ENCODE measurements around the gene TMPRSS11B. TPM values are rescaled to one million over a fixed set of nuclear protein-coding genes. Genes with fewer than 3 reads are reported as not detected.

The TMPRSS11B gene
- polyA plus RNA-seq, 1 donor (not counting 4 experiments of a cell fraction or from before 2014, with no cell fraction given), result 0.58 TPM

GRCh38 chr4:68272860-68273259 is 27.4 kb upstream of the TMPRSS11B start:
- dilution Hi-C loops (cut with MboI; ENCODE audit: extremely low pct_ligation_motif_present, low sequenced_read_pairs), result no loop called here
- Histone ChIP-seq H3K27me3 (ENCODE audit: control insufficient read depth, extremely low read depth, insufficient read depth, low read length) (no peaks in the 10 kb centered on the region), H3K79me2 (ENCODE audit: control insufficient read depth, insufficient read depth, low read length) (no peaks in the 10 kb centered on the region), H3K27ac (ENCODE audit: control insufficient read depth, insufficient read depth, low read length) (no peak overlapping the region), H3K4me3 (ENCODE audit: control insufficient read depth in 2 of 3, extremely low read depth in 1 of 3, insufficient read depth in 2 of 3, low read depth in 1 of 3, low read length in 3 of 3) (no peak overlapping the region), H4K20me1 (ENCODE audit: control insufficient read depth, extremely low read depth, insufficient read depth, low read length) (no peaks in the 10 kb centered on the region), H2AFZ (ENCODE audit: control insufficient read depth, low read length) (no peak overlapping the region), H3K9me1 (ENCODE audit: control insufficient read depth, extremely low read depth, insufficient read depth, low read length) (no peaks in the 10 kb centered on the region), H3K36me3 (ENCODE audit: control insufficient read depth in 2 of 2, extremely low read depth in 1 of 2, insufficient read depth in 2 of 2, low read length in 2 of 2) (no peaks in the 10 kb centered on the region), H3K4me1 (ENCODE audit: control insufficient read depth, extremely low read depth, insufficient read depth, low read length) (peaks cover 7% of the 10 kb centered on the region), H3K9me3 (ENCODE audit: control insufficient read depth, low read depth, low read length) (no peaks in the 10 kb centered on the region), H3K4me2 (ENCODE audit: control insufficient read depth, extremely low read depth, insufficient read depth, low read depth, low read length) (no peak overlapping the region), H3K9ac (ENCODE audit: control insufficient read depth, extremely low read depth, insufficient read depth, low read length) (no peak overlapping the region)
- DNase-seq (ENCODE audit: low read depth, low spot score) (no peak), FAIRE-seq (peak; percentile 36)
- no peak for TF ChIP-seq EZH2 (IDR thresholded peaks at IDR 0.05; ENCODE audit: low read length)
- TF ChIP-seq, protein P1, sequence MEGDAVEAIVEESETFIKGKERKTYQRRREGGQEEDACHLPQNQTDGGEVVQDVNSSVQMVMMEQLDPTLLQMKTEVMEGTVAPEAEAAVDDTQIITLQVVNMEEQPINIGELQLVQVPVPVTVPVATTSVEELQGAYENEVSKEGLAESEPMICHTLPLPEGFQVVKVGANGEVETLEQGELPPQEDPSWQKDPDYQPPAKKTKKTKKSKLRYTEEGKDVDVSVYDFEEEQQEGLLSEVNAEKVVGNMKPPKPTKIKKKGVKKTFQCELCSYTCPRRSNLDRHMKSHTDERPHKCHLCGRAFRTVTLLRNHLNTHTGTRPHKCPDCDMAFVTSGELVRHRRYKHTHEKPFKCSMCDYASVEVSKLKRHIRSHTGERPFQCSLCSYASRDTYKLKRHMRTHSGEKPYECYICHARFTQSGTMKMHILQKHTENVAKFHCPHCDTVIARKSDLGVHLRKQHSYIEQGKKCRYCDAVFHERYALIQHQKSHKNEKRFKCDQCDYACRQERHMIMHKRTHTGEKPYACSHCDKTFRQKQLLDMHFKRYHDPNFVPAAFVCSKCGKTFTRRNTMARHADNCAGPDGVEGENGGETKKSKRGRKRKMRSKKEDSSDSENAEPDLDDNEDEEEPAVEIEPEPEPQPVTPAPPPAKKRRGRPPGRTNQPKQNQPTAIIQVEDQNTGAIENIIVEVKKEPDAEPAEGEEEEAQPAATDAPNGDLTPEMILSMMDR (optimal IDR thresholded peaks at IDR 0.05 in 1 of 3, IDR thresholded peaks at IDR 0.05 in 1 of 3, conservative IDR thresholded peaks at IDR 0.05 in 1 of 3; ENCODE audit: extremely low read depth in 1 of 3, insufficient read depth in 2 of 3, low read length in 3 of 3), result no peak

- dilution Hi-C loops (cut with MboI; ENCODE audit: extremely low pct_ligation_motif_present, low sequenced_read_pairs), result no loop called here
Observed at GRCh38 chr4:68272380-68272779, 26.9 kb upstream of the TMPRSS11B start.

More at GRCh38 chr4:68272380-68272779, 26.9 kb upstream of the TMPRSS11B start:
- H3K79me2 ChIP-seq (ENCODE audit: control insufficient read depth, insufficient read depth, low read length), result no peaks in the 10 kb centered on the region
- DNase-seq (ENCODE audit: low read depth, low spot score), result no peak
- TF ChIP-seq EZH2 (IDR thresholded peaks at IDR 0.05; ENCODE audit: low read length), result no peak
- TF ChIP-seq, protein P1 (optimal IDR thresholded peaks at IDR 0.05 in 1 of 3, IDR thresholded peaks at IDR 0.05 in 1 of 3, conservative IDR thresholded peaks at IDR 0.05 in 1 of 3; ENCODE audit: extremely low read depth in 1 of 3, insufficient read depth in 2 of 3, low read length in 3 of 3), result no peak
- no peaks in the 10 kb centered on the region for H3K36me3 ChIP-seq (ENCODE audit: control insufficient read depth in 2 of 2, extremely low read depth in 1 of 2, insufficient read depth in 2 of 2, low read length in 2 of 2)
- no peak overlapping the region for H3K27ac ChIP-seq (ENCODE audit: control insufficient read depth, insufficient read depth, low read length)
- no peaks in the 10 kb centered on the region for H3K9me3 ChIP-seq (ENCODE audit: control insufficient read depth, low read depth, low read length)
- H3K9ac ChIP-seq (ENCODE audit: control insufficient read depth, extremely low read depth, insufficient read depth, low read length), result no peak overlapping the region
- H3K4me1 ChIP-seq (ENCODE audit: control insufficient read depth, extremely low read depth, insufficient read depth, low read length), result peaks cover 10% of the 10 kb centered on the region
- no peaks in the 10 kb centered on the region for H3K27me3 ChIP-seq (ENCODE audit: control insufficient read depth, extremely low read depth, insufficient read depth, low read length)
- peak overlapping the region in 1 of 3 experiments; percentile 25 for H3K4me3 ChIP-seq (ENCODE audit: control insufficient read depth in 2 of 3, extremely low read depth in 1 of 3, insufficient read depth in 2 of 3, low read depth in 1 of 3, low read length in 3 of 3)
- H3K9me1 ChIP-seq (ENCODE audit: control insufficient read depth, extremely low read depth, insufficient read depth, low read length), result no peaks in the 10 kb centered on the region
- peak; percentile 86 for FAIRE-seq
- peak overlapping the region; percentile 59 for H2AFZ ChIP-seq (ENCODE audit: control insufficient read depth, low read length)
- H4K20me1 ChIP-seq (ENCODE audit: control insufficient read depth, extremely low read depth, insufficient read depth, low read length), result no peaks in the 10 kb centered on the region
- H3K4me2 ChIP-seq (ENCODE audit: control insufficient read depth, extremely low read depth, insufficient read depth, low read depth, low read length), result peak overlapping the region; percentile 55
